Panc1 (cell line): ENCODE results near the gene C17orf78. TPM values are rescaled to one million over a fixed set of nuclear protein-coding genes. Genes with fewer than 3 reads are reported as not detected.

ENCODE experiments used
- total RNA-seq: library from RNA; stranded (reverse); gene quantifications from one replicate; pipeline ENCODE4 v1.2.1, GENCODE V29; 2021; ENCODE audit not compliant: unreplicated experiment

Gene C17orf78
- total RNA-seq, 1 experiment from 2014 or later, result not detected

Other genes with a start within 250 kb of the C17orf78 start
- gene ACACA, start 30.9 kb downstream of the C17orf78 start, total RNA-seq, result 131 TPM
- 11.4 TPM for gene TADA2A, start 30.9 kb downstream of the C17orf78 start, total RNA-seq
- gene DUSP14, start 113.9 kb downstream of the C17orf78 start, total RNA-seq, result 23.1 TPM
- 30.8 TPM for gene SYNRG, start 233.4 kb downstream of the C17orf78 start, total RNA-seq